A549 (cell line): Measurements from ENCODE around the gene ANKRD33B. TPM values are rescaled to one million over a fixed set of nuclear protein-coding genes. Genes with fewer than 3 reads are reported as not detected.

ENCODE experiments used
- ATAC-seq, 2 experiments: fragments of 200-7000 bp in 1 of 2; fragments of >200 bp in 1 of 2; cut with Nextera tagmentation in 1 of 2; cut with Tn5 transposase in 1 of 2; 3 replicates each; pipeline versions ENCODE4 v1.8.0 to v1.9.1; 2018 to 2020; ENCODE audit warnings: mild to moderate bottlenecking in 1 of 2, moderate library complexity in 1 of 2
- CTCF ChIA-PET: fragments of 300-600 bp; sonication (Branson Sonifier 250); formaldehyde crosslinking; extraction: SDS; loops from one replicate; lab custom pipeline; 2021; ENCODE audit warnings: antibody characterized with exemption, inconsistent platforms; lab: Yijun Ruan, JAX
- POLR2A ChIA-PET: fragments of 350-600 bp; formaldehyde crosslinking; extraction: SDS; loops from one replicate; lab custom pipeline; 2021; ENCODE audit warnings: antibody characterized with exemption, inconsistent platforms; lab: Yijun Ruan, JAX
- DNase-seq, 2 experiments: peaks; one replicate each; pipeline versions ENCODE4 v3.0.0 to v3.0.0-alpha.2; 2011 to 2016; ENCODE audit warnings: low read depth in 1 of 2, low spot score in 1 of 2
- FAIRE-seq: peaks from 2 replicates; lab custom pipeline; 2011; peaks lifted over from hg19 to GRCh38; lab: Jason Lieb, UNC
- H3K27ac ChIP-seq, 2 experiments: fragments of >200 bp; sonication (Bioruptor Twin); formaldehyde crosslinking; 3 replicates each; pipeline ENCODE4 v1.5.1; 2016 to 2017
- H3K4me1 ChIP-seq: fragments of >200 bp; sonication (Bioruptor Twin); formaldehyde crosslinking; 3 replicates; pipeline ENCODE4 v1.6.1; 2016
- H3K4me2 ChIP-seq: fragments of >200 bp; sonication (Bioruptor Twin); formaldehyde crosslinking; 3 replicates; pipeline ENCODE4 v1.6.1; 2016
- H3K4me3 ChIP-seq: fragments of >200 bp; sonication (Bioruptor Twin); formaldehyde crosslinking; 3 replicates; pipeline ENCODE4 v1.5.1; 2016
- H3K9me3 ChIP-seq: fragments of >200 bp; sonication (Bioruptor Twin); formaldehyde crosslinking; 3 replicates; pipeline ENCODE4 v1.6.1; 2016
- CBX2 ChIP-seq: fragments of 200-600 bp; sonication (generic); IDR thresholded peaks from 2 replicates; pipeline ENCODE4 v1.6.1; 2016; ENCODE audit warnings: low read depth, mild to moderate bottlenecking, borderline replicate concordance
- CBX8 ChIP-seq: fragments of 200-600 bp; sonication (generic); IDR thresholded peaks from 2 replicates; pipeline ENCODE4 v1.6.1; 2016
- CEBPB ChIP-seq, 2 experiments: fragments of >200 bp in 1 of 2; sonication (Bioruptor Twin) in 1 of 2; formaldehyde crosslinking in 1 of 2; IDR thresholded peaks; 2 replicates each; pipeline ENCODE4 v1.6.1; 2012 to 2016
- CHD2 ChIP-seq: fragments of 150-350 bp; IDR thresholded peaks from 2 replicates; pipeline ENCODE4 v1.6.1; 2014; ENCODE audit warnings: low read length; ENCODE audit not compliant: partially characterized antibody
- CHD4 ChIP-seq: fragments of 200-600 bp; sonication (generic); IDR thresholded peaks from 2 replicates; pipeline ENCODE4 v1.6.1; 2016; ENCODE audit warnings: antibody characterized with exemption, mild to moderate bottlenecking, borderline replicate concordance
- EHMT2 ChIP-seq: fragments of 200-600 bp; sonication (generic); IDR thresholded peaks from 2 replicates; pipeline ENCODE4 v1.6.1; 2016; ENCODE audit warnings: antibody characterized with exemption, low read depth, mild to moderate bottlenecking, moderate library complexity
- ELK1 ChIP-seq: fragments of 150-350 bp; IDR thresholded peaks from 2 replicates; pipeline ENCODE4 v1.6.1; 2014; ENCODE audit warnings: low read depth, mild to moderate bottlenecking, low read length
- EP300 ChIP-seq, 2 experiments: fragments of >200 bp; sonication (Bioruptor Twin); formaldehyde crosslinking; IDR thresholded peaks; 2 replicates in 1 of 2; 3 replicates in 1 of 2; pipeline ENCODE4 v1.6.1; 2016 to 2017
- ESRRA ChIP-seq: fragments of 150-350 bp; IDR thresholded peaks from 2 replicates; pipeline ENCODE4 v1.6.1; 2014; ENCODE audit warnings: mild to moderate bottlenecking, low read length, borderline replicate concordance
- FOXS1 ChIP-seq: fragments of 250-450 bp; sonication (Bioruptor Pico); IDR thresholded peaks from 2 replicates; pipeline ENCODE4 v1.5.0; 2020; ENCODE audit warnings: mild to moderate bottlenecking, moderate library complexity
- GATA3 ChIP-seq: IDR thresholded peaks from 2 replicates; pipeline ENCODE4 v1.6.1; 2012; ENCODE audit warnings: borderline replicate concordance
- HOXB13 ChIP-seq: fragments of 250-450 bp; sonication (Bioruptor Pico); IDR thresholded peaks from 2 replicates; pipeline ENCODE4 v1.5.0; 2020; ENCODE audit warnings: low read depth, mild to moderate bottlenecking, moderate library complexity
- KDM1A ChIP-seq: fragments of 200-600 bp; sonication (generic); IDR thresholded peaks from 2 replicates; pipeline ENCODE4 v1.6.1; 2016; ENCODE audit warnings: low read depth, mild to moderate bottlenecking
- KDM5A ChIP-seq: fragments of 200-600 bp; sonication (generic); IDR thresholded peaks from 2 replicates; pipeline ENCODE4 v1.6.1; 2016; ENCODE audit warnings: antibody characterized with exemption, mild to moderate bottlenecking
- MAZ ChIP-seq: fragments of 150-350 bp; IDR thresholded peaks from 2 replicates; pipeline ENCODE4 v1.6.1; 2014; ENCODE audit warnings: antibody characterized with exemption, low read depth, low read length, borderline replicate concordance
- NPAS2 ChIP-seq: fragments of 250-450 bp; sonication (Bioruptor Pico); IDR thresholded peaks from 2 replicates; pipeline ENCODE4 v1.8.0; 2022; ENCODE audit warnings: mild to moderate bottlenecking, moderate library complexity, borderline replicate concordance
- NR3C1 ChIP-seq: fragments of >200 bp; sonication (Bioruptor Twin); formaldehyde crosslinking; IDR thresholded peaks from 3 replicates; pipeline ENCODE4 v1.6.1; 2017
- PBX3 ChIP-seq: IDR thresholded peaks from 2 replicates; pipeline ENCODE4 v1.6.1; 2012
- SREBF2 ChIP-seq: fragments of 450-650 bp; IDR thresholded peaks from 2 replicates; pipeline ENCODE4 v1.6.1; 2014; ENCODE audit warnings: mild to moderate bottlenecking, moderate library complexity
- TP53 ChIP-seq: fragments of 250-450 bp; sonication (Bioruptor Pico); IDR thresholded peaks from 2 replicates; pipeline ENCODE4 v1.5.0; 2021; ENCODE audit warnings: mild to moderate bottlenecking, moderate library complexity
- ZFP36 ChIP-seq: fragments of 450-650 bp; IDR thresholded peaks from 2 replicates; pipeline ENCODE4 v1.6.1; 2014; ENCODE audit warnings: borderline replicate concordance; ENCODE audit not compliant: partially characterized antibody
- ZNF302 ChIP-seq: fragments of 250-450 bp; sonication (Bioruptor Pico); IDR thresholded peaks from 2 replicates; pipeline ENCODE4 v1.9.0; 2021; ENCODE audit warnings: inconsistent platforms, mild to moderate bottlenecking, moderate library complexity
- WGBS: methylation state at CpG from one replicate; pipeline ENCODE4 v1.1.6; 2017; ENCODE audit errors: missing lambda C conversion rate; 5-methylcytosine and 5-hydroxymethylcytosine counted together
- polyA plus RNA-seq, 4 experiments: library from polyadenylated mRNA; depleted of rRNA in 3 of 4; stranded (reverse); fragments of >200 nt; fragmentation: RNase III in 1 of 4; extraction: RNeasy Plus Mini Kit Qiagen cat#74134 plus additional on column Dnase treatment in 1 of 4; gene quantifications; 2 replicates in 3 of 4; 3 replicates in 1 of 4; pipeline ENCODE4 v1.2.3, GENCODE V29; 2011 to 2017
- TF ChIP-seq, protein P1 (sequence below): fragments of >200 bp; sonication (Bioruptor Twin); formaldehyde crosslinking; IDR thresholded peaks from 3 replicates; pipeline ENCODE4 v1.5.1; 2016
- TF ChIP-seq, protein P2 (sequence below): fragments of 250-450 bp; sonication (Bioruptor Pico); IDR thresholded peaks from 2 replicates; pipeline ENCODE4 v1.5.0; 2020; ENCODE audit warnings: low read depth, mild to moderate bottlenecking, moderate library complexity
- TF ChIP-seq, protein P3 (sequence below): fragments of >200 bp; sonication (Bioruptor Twin); formaldehyde crosslinking; IDR thresholded peaks from 3 replicates; pipeline ENCODE4 v1.6.1; 2016
- TF ChIP-seq, protein P4 (sequence below): fragments of >200 bp; sonication (Bioruptor Twin); formaldehyde crosslinking; IDR thresholded peaks from 2 replicates; pipeline ENCODE4 v1.6.1; 2016

The ANKRD33B gene
- polyA plus RNA-seq, 2 of the 4 experiments (the other 2 are of a cell fraction) = 4.0 to 6.9 TPM

DNA sequence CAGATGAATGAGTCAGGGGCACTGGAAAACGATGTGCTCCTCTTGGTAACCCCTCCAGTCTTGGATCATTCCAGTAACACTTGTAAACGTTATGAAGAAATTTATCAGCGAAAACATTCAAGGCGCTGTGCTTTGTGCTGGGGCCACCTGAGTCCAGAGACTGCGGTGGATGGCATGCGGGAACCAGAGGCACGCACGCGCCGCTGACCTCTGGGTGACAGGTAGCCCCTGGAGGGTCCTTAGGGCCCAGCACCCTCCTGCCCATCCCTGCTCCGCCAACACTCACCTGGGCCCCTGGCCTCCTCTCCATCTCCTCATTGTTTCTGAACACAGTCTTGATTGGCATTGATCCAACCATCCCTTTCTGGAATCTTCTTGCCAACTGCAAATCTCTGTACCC, 110.2 kb downstream of the ANKRD33B start:
- DNase-seq (no peak), FAIRE-seq (no peak), ATAC-seq (no peak; a peak in 1 of 6 replicates)
- Histone ChIP-seq H3K4me2 (no peak overlapping the region), H3K4me1 (no peaks in the 10 kb centered on the region), H3K9me3 (no peaks in the 10 kb centered on the region), H3K27ac (no peak overlapping the region), H3K4me3 (no peak overlapping the region)
- WGBS = 80% methylated on average over 11 of the region's 11 CpGs
- ChIA-PET POLR2A (no interaction called here), CTCF (no interaction called here)
- TF ChIP-seq GATA3 (no peak), CHD4 (no peak), FOXS1 (CRISPR knock-in tag) (no peak), CBX2 (no peak), ZFP36 (no peak), KDM5A (no peak), EHMT2 (no peak), TP53 (CRISPR knock-in tag) (no peak), ZNF302 (CRISPR knock-in tag) (no peak), CBX8 (no peak), CEBPB (IDR thresholded peaks at IDR 0.05) (no peak), PBX3 (no peak), ESRRA (no peak), EP300 (IDR thresholded peaks at IDR 0.05) (no peak), SREBF2 (no peak), KDM1A (no peak), NR3C1 (no peak)
- TF ChIP-seq, protein P1, sequence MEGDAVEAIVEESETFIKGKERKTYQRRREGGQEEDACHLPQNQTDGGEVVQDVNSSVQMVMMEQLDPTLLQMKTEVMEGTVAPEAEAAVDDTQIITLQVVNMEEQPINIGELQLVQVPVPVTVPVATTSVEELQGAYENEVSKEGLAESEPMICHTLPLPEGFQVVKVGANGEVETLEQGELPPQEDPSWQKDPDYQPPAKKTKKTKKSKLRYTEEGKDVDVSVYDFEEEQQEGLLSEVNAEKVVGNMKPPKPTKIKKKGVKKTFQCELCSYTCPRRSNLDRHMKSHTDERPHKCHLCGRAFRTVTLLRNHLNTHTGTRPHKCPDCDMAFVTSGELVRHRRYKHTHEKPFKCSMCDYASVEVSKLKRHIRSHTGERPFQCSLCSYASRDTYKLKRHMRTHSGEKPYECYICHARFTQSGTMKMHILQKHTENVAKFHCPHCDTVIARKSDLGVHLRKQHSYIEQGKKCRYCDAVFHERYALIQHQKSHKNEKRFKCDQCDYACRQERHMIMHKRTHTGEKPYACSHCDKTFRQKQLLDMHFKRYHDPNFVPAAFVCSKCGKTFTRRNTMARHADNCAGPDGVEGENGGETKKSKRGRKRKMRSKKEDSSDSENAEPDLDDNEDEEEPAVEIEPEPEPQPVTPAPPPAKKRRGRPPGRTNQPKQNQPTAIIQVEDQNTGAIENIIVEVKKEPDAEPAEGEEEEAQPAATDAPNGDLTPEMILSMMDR = no peak
- TF ChIP-seq, protein P2, sequence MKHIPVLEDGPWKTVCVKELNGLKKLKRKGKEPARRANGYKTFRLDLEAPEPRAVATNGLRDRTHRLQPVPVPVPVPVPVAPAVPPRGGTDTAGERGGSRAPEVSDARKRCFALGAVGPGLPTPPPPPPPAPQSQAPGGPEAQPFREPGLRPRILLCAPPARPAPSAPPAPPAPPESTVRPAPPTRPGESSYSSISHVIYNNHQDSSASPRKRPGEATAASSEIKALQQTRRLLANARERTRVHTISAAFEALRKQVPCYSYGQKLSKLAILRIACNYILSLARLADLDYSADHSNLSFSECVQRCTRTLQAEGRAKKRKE (CRISPR knock-in tag) = no peak
- TF ChIP-seq, protein P3, sequence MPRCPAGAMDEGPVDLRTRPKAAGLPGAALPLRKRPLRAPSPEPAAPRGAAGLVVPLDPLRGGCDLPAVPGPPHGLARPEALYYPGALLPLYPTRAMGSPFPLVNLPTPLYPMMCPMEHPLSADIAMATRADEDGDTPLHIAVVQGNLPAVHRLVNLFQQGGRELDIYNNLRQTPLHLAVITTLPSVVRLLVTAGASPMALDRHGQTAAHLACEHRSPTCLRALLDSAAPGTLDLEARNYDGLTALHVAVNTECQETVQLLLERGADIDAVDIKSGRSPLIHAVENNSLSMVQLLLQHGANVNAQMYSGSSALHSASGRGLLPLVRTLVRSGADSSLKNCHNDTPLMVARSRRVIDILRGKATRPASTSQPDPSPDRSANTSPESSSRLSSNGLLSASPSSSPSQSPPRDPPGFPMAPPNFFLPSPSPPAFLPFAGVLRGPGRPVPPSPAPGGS = no peak

DNA sequence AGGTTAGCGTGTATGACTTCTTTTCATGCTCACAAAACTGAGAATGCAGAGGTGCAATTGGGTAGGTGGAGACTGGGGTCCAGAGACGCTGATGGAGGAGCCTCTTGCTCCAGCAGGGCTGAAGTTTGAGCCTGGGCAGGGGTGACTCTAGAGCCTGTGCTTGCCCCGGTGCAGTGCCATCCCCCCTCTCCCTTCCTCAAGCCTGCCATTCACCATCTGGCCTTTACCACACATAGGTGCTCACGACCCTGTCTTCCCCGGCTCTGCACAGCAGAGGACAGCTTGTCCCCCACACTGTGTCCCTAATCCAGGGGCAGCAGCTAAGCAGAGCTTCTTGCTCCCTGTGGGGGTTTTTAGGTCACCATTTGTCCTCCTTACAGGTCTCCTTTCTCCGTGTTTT, 110.7 kb downstream of the ANKRD33B start:
- H3K9me3 ChIP-seq = no peaks in the 10 kb centered on the region
- no peak overlapping the region for H3K4me3 ChIP-seq
- no peak for FAIRE-seq
- TF ChIP-seq CHD2 = no peak
- no peak for TF ChIP-seq MAZ
- TF ChIP-seq, protein P1 = no peak
- TF ChIP-seq, protein P4, sequence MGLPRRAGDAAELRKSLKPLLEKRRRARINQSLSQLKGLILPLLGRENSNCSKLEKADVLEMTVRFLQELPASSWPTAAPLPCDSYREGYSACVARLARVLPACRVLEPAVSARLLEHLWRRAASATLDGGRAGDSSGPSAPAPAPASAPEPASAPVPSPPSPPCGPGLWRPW = no peak
- TF ChIP-seq NPAS2 = no peak
- no peak for TF ChIP-seq ELK1
- TF ChIP-seq HOXB13 (CRISPR knock-in tag) = no peak
- TF ChIP-seq ESRRA = no peak
- TF ChIP-seq, all 56 proteins: peak for 0
- ChIA-PET CTCF (interaction anchor here (1.2 to 2.8 kb wide), 2 partner anchors 46 to 229 kb away, joined by 3 to 9 read pairs; no protein-coding TSS in a partner anchor), POLR2A (no interaction called here)
- WGBS = 53% methylated on average over 6 of the region's 6 CpGs
- no peak overlapping the region for H3K27ac ChIP-seq
- no peak overlapping the region for H3K4me2 ChIP-seq
- DNase-seq (no peak), ATAC-seq (peak; percentile 22 to 58; a peak in 4 of 6 replicates)
- H3K4me1 ChIP-seq = no peaks in the 10 kb centered on the region
